GM08714 (cell line): ENCODE results near the gene TMEM134.

Source experiments
- H3K4me3 ChIP-seq: fragments of 200-500 bp; sonication (Bioruptor generic); 2 replicates; pipeline ENCODE4 v1.5.1; 2014; ENCODE audit warnings: mild to moderate bottlenecking, low read length, inconsistent platforms
- ZNF274 ChIP-seq: IDR thresholded peaks from 2 replicates; pipeline ENCODE4 v1.6.1; 2012; ENCODE audit warnings: mild to moderate bottlenecking, low read depth, low read length

Gene TMEM134

DNA sequence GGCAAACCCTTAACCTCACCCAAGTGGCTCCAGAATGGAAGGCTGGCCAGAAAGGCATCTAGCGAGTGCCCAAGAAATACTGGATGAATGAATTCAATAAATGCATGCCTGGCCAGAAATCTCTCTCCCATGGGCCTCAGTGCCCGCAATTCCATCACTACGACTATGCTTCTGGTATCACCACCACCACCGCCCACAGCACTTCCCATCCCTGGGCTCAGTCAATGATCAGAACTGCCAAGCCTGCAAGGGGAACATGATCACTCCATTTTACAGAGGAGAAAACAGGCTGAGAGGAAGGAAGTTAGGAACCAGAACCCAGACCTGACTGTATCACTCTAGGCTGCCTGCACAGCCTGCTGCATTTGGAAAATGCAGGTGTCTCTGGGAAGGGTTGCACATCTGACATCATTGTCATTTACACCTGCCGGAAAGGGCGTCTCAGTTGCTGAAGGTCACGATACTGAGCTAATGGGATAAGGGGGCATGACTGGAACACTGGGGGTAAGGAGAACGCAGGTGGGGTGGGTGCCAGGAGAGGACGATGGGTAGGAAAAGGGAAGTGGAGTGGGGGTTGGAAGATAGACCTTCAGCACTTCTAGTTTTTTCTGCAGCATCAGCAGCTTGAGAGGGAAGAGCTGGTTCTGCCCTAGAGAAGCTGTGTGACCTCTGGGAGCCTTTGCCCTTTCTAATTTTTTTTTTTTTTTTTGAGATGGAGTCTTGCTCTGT, 19.8 kb downstream of the TMEM134 start:
- no peak overlapping the region for H3K4me3 ChIP-seq
- no peak for TF ChIP-seq ZNF274

DNA sequence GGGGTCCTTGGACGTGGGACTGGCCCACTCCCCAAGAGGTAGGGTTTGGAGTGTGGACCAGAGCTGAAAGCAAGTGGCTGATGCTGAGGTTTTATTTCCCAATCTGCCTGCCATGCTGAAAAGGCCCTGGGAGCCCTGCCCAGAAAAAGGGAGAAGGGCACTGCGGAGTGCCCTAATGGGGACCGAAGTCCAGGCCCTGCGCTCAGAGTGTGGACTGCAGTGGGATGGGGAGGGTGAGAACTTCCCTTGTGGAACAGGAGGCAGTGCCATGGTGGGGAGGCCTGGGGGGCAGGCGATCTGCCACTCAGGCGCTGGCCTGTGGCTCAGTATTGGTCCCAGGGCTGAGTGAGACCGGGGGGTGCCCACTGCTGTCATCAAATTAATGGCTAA, 20.8 kb downstream of the TMEM134 start:
- no peak for TF ChIP-seq ZNF274
- H3K4me3 ChIP-seq = no peak overlapping the region

- H3K4me3 ChIP-seq = no peak overlapping the region
- no peak for TF ChIP-seq ZNF274
These were observed 23.5 kb downstream of the TMEM134 start for GRCh38 chr11:67445515-67445914.

- TF ChIP-seq ZNF274 = no peak
- no peak overlapping the region; the same call in 1 of the 2 replicates for H3K4me3 ChIP-seq
These were observed 26.3 kb downstream of the TMEM134 start for GRCh38 chr11:67442504-67443404.

- no peak overlapping the region for H3K4me3 ChIP-seq
- no peak for TF ChIP-seq ZNF274
These were observed 27.2 kb downstream of the TMEM134 start for GRCh38 chr11:67441731-67442351.

GRCh38 chr11:67441098-67441563, 27.9 kb downstream of the TMEM134 start:
- TF ChIP-seq ZNF274 = no peak
- H3K4me3 ChIP-seq = no peak overlapping the region

DNA sequence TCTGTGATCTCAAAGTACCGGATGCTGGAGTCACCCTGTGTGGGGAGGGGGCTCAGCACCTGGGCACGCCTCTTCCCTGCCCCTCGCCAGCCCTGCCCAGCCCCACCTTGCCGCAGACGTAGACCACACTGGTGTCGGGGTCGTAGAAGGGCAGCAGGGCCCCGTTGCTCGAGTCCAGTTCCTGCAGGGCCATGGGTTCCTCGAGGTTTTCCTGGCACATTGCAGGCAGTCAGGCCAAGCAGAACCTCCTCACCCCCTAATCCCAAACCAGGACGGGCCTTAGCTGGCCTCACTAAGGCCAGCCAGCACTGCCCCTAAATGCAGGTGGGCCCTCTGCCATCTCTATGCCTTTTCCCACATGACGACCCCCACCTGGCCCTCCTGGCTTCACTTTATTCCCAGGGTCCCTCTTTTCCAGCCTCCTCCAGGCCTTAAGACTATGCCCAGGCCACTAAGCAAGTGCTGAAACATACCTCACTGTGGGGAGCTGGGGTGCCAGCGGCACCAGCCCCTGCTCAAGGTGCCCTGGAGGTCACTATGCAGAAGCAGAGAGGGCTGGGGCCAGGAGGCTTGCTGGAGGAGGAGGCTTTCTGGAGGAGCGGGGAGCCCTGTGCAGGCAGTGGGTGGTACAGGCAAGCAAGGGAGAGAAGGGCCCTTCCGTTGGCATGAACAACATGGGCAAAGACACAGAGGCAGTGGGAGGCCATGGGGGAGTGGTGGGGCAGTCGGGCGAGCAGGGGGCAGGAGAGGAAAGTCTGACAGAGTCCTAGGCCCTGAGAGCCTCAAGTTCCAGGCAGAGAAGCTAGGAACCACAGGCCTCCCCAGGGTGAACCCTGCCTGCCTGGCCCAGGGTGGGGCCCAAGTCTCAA, 28.6 kb downstream of the TMEM134 start:
- no peak overlapping the region for H3K4me3 ChIP-seq
- no peak for TF ChIP-seq ZNF274

GRCh38 chr11:67439321-67440228, 29.5 kb downstream of the TMEM134 start:
- TF ChIP-seq ZNF274 = no peak
- no peak overlapping the region for H3K4me3 ChIP-seq

DNA sequence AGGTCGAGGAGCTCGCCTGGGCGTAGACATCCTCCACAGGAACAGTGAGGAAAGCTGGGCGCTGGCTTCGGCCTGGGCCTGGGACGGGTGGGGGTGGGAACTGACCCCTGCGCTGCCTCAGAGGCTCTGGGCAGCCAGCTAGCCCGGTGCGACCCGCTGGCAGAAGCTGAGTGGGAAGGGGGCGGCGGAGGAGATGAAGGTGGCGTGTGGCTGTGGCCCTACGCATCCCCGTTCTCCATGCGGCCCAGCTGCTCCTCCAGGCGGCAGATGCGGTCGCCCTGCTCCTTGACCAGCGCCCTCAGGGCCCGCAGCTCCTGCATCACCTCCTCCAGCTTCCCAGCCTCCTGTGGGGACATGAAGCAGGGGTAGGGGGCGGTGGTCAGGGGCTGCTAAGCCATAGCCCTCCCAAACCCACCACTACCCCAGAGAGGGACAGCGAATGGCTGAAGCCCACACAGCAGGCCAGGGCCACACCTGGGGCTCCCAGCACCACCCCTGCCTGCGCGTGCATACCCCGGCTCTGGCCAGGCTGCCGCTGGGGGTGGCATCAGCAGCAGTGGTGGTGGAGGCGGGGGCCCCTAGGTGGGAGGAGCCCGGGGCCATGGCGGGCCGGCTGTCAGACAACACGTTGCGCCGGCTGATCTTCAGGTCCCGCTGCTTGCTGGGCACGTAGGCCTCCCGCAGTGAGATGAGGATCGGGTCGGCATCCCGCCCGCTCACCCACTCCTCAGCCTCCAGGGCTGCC, 30.7 kb downstream of the TMEM134 start:
- no peak for TF ChIP-seq ZNF274

DNA sequence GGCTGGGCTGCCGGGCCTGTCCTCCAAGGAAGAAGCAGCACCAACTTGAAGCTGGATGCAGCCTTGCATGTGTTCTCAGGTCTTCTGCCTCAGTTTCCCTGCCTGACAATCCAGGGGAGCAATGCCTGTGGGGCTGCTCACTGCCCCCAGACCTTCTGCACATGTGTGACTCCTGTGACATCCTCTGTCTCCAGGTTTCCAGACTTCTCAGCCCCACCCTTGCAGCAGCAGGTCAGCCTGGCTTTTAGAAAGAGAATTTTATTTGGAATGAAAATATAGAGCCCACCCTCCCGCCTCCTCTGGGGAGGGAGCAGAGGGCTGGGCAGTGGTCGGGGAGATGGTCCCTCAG, 31.3 kb downstream of the TMEM134 start:
- no peak for TF ChIP-seq ZNF274
- H3K4me3 ChIP-seq = peak overlapping the region; percentile 85; the same call in 1 of the 2 replicates

More for the DNA sequence above, 30.7 kb downstream of the TMEM134 start:
- H3K4me3 ChIP-seq = peak overlapping the region; percentile 85; the same call in 1 of the 2 replicates

GRCh38 chr11:67437082-67437808, 31.8 kb downstream of the TMEM134 start, which contains the start of gene PTPRCAP:
TSS of gene PTPRCAP (minus strand) at chr11:67437682. CDS start at chr11:67437619, 63 bp downstream.
- H3K4me3 ChIP-seq = peak within 1 kb of the TSS; percentile 85
- no peak for TF ChIP-seq ZNF274

DNA sequence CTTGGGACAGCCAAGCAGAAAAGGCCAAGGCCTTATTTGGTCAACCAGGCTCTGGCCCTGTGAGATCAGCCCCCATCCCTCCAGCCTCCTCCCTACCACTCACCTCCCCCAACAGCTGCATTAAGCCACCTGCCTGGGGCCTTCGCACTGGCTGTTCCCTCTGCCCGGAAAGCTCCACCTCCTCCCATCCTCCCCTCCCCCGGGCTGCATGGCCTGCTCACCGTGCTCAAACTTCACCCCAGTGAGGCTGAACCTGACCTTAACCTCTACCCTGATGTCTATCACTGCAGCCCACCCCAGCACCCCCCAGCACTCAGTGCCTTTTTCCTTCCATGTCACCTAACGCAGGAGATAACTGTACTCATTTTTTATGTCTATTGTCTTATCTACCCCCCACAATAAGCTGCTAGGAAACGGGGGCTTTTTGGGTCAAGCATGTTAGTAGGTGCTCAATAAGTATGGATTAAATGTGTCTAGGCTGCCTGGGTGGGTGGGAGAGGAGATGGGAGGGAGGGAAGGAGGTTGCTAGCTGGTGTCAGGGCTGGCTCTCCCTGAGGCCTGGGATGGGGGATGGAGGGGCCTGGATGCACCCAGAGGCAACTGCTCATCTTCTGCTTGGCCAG, 32.5 kb downstream of the TMEM134 start:
- TF ChIP-seq ZNF274 = no peak
- peak overlapping the region; percentile 85 for H3K4me3 ChIP-seq
